T-helper 2 cell treated with Interferon-gamma antibody and Interleukin-4, amounts not matched to agents 5 μg/mL and 100 μg/mL, for 36 hours (primary cell): ENCODE measurements around the gene ULK1.

Source experiments
- DNase-seq: peaks from one replicate; pipeline ENCODE4 v3.0.0; 2021; ENCODE audit warnings: low spot score
- H3K27ac Mint-ChIP-seq: one replicate; pipeline ENCODE4 v1.8.0; 2021; ENCODE audit warnings: mild to moderate bottlenecking, mixed read lengths
- H3K27me3 Mint-ChIP-seq: one replicate; pipeline ENCODE4 v1.8.0; 2021; ENCODE audit warnings: low read depth, mixed read lengths
- H3K36me3 Mint-ChIP-seq: one replicate; pipeline ENCODE4 v1.8.0; 2021; ENCODE audit warnings: low read depth, mixed read lengths
- H3K4me1 Mint-ChIP-seq: one replicate; pipeline ENCODE4 v1.8.0; 2021; ENCODE audit warnings: low read depth, mixed read lengths
- H3K4me3 Mint-ChIP-seq: one replicate; pipeline ENCODE4 v1.8.0; 2022; ENCODE audit warnings: mild to moderate bottlenecking, moderate library complexity, mixed read lengths
- H3K9me3 Mint-ChIP-seq: one replicate; pipeline ENCODE4 v1.8.0; 2021; ENCODE audit warnings: mixed read lengths

Gene ULK1

DNA sequence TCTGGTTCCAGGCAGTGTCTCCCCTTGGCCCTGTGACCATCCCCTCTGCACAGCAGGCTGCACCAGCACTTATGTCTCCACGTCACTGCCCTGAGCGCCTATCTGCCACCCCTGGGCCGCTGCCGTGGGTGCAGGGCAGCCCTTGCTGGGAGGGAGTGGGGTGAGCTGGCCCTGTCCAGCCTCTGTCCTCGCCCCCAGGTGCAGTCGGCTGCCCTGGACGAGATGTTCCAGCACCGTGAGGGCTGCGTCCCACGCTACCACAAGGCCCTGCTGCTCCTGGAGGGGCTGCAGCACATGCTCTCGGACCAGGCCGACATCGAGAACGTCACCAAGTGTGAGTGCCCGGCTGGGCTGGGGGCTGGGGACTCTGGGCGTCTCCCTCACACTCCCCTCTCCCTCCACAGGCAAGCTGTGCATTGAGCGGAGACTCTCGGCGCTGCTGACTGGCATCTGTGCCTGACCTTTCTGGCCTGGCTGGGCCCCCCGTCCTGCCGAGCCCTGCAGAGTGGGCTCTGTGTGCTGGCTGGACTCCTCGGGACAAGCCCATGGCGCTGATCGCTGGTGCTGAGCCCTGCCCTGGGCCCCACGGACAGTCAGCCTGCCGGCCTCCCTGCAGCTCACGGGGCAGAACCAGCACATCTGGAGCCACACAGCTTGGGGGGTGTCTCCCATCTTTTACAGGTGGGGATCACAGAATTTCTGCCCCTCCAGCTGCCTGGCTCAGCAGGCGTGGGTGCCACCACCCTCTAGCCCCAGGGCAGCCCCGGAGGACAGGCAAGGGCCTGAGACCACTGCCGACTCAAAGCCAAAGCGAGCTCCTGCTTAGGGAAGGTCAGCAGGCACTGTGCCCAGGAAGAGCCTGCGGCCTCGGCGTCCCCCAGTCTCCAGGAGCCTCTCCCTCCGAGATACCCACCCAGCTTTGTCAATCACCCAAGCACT is 26.7 kb downstream of the ULK1 start:
- DNase-seq: no peak
- no peak overlapping the region for H3K27ac Mint-ChIP-seq
- no peak overlapping the region for H3K4me3 Mint-ChIP-seq
- H3K9me3 Mint-ChIP-seq: no peaks in the 10 kb centered on the region
- H3K27me3 Mint-ChIP-seq: no peaks in the 10 kb centered on the region
- H3K4me1 Mint-ChIP-seq: peaks cover 6% of the 10 kb centered on the region
- H3K36me3 Mint-ChIP-seq: no peaks in the 10 kb centered on the region

DNA sequence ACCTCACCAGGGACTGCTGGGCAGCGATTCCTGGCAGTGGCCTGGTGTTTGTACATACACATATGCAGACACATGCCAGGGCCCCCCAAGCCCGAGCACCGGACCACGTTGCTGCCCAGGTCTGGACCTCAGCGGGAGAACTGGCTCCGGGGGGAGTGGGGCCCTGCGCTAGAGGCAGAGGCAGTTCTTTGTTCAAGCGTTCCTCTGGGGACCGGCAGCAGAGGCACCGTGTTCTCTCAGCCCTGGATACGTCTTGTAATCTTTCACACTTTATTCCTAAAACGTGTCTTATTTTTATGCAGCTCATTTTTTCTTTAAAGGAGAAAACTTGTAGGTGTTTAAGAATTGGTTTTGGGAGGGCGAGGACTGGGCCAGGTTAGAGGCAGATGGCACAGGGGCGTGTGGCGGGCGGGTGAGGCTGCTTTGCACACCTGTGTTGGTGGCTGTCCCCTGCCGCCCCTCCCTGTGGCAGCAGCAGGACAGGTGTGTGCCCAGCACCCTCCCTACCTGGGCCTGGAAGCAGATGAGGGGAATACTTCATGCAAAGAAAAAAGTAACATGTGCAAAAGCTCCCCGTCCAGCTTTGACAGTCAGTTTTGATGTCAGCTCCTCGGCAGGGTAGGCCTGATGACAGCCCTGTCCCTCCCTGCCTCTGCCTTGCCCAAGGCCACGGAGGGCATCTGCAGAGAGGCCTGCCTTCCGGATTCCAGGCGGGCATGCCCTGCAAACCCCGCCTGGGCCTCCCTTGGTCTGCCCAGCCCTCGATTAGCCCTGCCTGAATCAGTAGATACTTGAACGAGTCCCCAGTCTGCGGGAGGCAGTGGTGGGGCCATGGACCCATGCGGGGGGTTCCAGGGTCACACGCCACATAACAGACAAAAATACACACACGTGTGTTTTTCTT is 27.7 kb downstream of the ULK1 start:
- no peaks in the 10 kb centered on the region for H3K36me3 Mint-ChIP-seq
- H3K4me3 Mint-ChIP-seq: no peak overlapping the region
- peaks cover 6% of the 10 kb centered on the region for H3K4me1 Mint-ChIP-seq
- H3K27ac Mint-ChIP-seq: no peak overlapping the region
- H3K27me3 Mint-ChIP-seq: no peaks in the 10 kb centered on the region
- no peaks in the 10 kb centered on the region for H3K9me3 Mint-ChIP-seq
- no peak for DNase-seq

DNA sequence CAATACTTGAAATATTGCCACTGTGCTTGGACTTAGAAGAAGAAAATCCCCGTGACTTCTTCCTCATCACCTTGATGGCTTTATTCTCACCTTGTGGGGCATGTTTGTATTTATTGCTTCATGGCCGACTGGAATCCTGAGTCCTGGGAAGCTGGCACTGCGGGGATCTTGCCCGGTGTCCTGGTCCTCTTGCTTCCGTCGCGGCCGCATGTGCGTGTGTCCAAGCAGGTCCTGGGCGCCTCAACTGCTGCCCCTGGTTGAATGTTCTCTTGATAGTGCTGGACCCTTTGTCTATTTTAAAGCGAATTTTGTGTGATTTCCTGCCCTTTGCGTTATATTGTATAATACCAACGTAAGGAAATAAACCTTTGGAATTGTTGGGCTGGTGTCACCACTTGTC is 28.4 kb downstream of the ULK1 start:
- no peak overlapping the region for H3K27ac Mint-ChIP-seq
- H3K4me1 Mint-ChIP-seq: peaks cover 9% of the 10 kb centered on the region
- H3K36me3 Mint-ChIP-seq: no peaks in the 10 kb centered on the region
- H3K4me3 Mint-ChIP-seq: no peak overlapping the region
- no peak for DNase-seq
- H3K9me3 Mint-ChIP-seq: no peaks in the 10 kb centered on the region
- H3K27me3 Mint-ChIP-seq: no peaks in the 10 kb centered on the region

DNA sequence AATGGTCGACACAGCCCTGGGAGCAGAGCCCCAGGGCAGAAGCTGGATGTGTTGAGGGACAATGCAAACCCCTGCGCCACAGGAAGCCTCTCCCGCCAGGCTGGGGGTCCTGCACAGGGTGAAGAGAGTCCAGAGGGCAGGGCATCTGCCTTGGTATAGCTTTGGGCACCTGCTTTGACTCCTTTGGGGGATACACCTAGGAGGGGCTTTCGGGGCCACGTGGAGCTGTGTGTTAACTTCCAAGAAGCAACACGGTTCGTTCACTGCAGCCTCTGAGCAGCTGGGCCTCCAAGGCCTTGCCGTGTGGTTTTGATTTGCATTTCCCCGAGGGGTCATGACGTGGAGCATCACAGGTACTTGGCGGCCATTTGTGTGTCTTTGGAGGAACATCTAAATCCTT is 28.8 kb downstream of the ULK1 start:
- no peaks in the 10 kb centered on the region for H3K36me3 Mint-ChIP-seq
- DNase-seq: no peak
- H3K4me3 Mint-ChIP-seq: no peak overlapping the region
- H3K27ac Mint-ChIP-seq: no peak overlapping the region
- H3K27me3 Mint-ChIP-seq: no peaks in the 10 kb centered on the region
- no peaks in the 10 kb centered on the region for H3K9me3 Mint-ChIP-seq
- H3K4me1 Mint-ChIP-seq: peaks cover 12% of the 10 kb centered on the region

DNA sequence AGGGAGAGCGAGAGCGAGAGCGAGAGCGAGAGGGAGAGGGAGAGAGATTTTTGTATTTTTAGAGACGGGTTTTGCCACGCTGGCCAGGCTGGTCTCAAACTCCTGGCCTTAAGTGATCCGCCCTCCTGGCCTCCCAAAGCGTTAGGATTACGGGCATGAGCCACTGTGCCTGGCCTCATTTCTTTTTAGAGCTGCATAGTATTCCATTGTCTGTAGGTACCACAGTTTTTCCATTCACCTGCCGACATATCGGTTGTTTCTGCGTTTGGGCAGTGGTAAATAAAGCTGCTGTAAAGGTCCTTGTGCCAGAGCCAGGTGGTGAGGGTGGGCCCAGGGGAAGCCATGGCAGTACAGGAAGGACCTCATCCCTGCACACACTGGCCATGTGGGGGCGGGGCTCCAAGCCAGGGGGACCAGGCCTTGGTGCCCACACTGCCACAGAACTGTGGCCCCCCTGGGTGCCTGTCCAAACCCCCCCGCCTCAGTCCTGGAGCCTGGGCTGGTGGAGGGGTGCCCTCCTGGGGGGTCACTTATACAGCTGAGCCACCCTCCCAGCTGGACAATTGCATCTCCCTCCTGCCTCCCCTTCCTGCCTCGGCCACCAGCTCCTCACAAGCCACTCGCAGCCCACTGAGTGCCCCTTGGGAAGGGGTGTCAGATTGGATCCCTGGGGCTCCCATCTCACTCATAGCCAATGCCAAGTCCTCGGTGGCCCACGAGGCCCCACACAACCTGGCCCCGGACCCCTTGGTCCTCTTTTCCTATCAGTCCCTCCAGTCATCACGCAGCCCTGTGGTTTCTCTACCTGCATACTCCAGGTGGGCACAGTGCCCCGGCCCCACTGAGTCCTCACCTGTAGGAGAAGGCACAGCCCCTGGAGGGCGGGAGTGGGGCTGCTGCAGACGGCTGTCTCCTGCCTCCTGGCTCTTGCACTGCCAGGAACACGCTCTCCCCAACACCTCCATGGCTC is 33.0 kb downstream of the ULK1 start:
- Mint-ChIP-seq H3K9me3 (no peaks in the 10 kb centered on the region), H3K36me3 (peaks cover 14% of the 10 kb centered on the region), H3K27ac (peak overlapping the region; percentile 73), H3K27me3 (no peaks in the 10 kb centered on the region), H3K4me1 (peaks cover 17% of the 10 kb centered on the region), H3K4me3 (peak overlapping the region; percentile 87)
- DNase-seq: no peak

DNA sequence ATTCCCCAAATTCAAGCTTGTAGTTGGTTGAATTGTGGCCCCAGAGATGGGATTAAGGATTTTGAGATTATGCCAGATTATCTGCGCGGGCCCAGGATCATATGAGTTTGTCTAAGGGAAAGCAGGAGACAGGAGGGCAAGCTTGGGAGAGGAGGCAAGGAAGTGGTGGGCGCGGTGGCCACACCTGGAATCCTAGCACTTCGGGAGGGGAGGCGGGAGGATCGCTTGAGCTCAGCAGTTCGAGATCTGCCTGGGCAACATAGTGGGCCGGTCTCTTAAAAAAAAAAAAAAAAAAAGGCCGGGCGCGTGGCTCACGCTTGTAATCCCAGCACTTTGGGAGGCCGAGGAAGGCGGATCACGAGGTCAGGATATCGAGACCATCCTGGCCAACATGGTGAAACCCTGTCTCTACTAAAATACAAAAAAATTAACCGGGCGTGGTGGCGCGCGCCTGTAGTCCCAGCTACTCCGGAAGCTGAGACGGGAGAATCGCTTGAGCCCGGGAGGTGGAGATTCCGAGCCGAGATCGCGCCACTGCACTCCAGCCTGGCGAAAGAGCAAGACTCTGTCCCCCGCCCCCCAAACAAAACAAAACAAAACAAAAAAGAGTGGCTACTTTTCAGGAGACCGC is 33.8 kb downstream of the ULK1 start:
- DNase-seq: no peak
- Mint-ChIP-seq H3K4me3 (peak overlapping the region; percentile 87), H3K36me3 (peaks cover 19% of the 10 kb centered on the region), H3K27ac (peak overlapping the region; percentile 92), H3K9me3 (no peaks in the 10 kb centered on the region), H3K27me3 (no peaks in the 10 kb centered on the region), H3K4me1 (peaks cover 17% of the 10 kb centered on the region)

DNA sequence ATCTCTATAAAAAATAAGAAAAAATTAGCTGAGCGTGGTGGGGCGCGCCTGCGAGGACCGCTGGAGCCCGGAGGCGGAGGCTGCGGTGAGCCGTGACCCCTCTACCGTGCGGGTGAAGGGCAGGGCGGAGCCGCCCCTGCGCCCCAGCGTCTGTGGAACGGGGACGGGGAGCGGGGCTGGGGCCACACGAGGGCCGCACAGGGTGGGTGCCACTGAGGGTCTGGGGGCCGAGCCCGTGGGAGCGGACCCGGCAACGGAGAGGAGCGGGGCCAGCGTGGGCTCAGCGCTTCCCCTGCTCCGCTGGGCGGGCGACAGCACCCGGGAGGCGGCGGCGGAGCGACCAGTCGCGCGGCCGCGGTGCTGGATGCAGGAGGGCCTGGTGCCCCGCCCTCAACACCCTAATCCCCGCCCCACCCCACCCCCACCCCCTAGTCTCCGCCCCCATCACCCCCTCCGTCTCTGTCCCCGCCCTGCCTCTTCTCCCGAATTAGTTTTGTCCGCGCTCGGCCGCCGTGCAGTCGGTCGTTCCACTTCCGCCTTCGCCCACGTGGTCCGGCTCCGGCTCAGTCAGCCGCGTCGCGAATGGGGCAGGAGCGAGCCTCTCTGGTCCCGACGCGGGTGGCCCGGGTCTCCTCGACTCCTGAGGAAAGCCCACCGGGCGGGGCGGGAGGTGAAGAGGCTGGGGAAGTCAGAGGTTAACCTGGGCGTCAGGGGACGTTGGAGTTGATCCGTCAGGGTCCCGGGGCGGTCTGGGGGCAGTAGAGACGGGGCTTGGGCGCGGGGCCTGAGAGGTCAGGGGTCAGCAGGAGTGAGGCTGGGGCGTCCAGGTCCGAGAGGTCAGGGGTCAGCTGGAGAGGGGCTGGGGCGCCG is 34.5 kb downstream of the ULK1 start, which contains the start of gene PUS1:
Gene PUS1 (plus strand): TSS at position 566 of the 870 bp plus-strand sequence. CDS start 447 bp downstream, outside the sequence.
- DNase-seq: peak; percentile 91
- Mint-ChIP-seq H3K36me3 (peaks cover 27% of the 10 kb centered on the region), H3K27ac (peak within 1 kb of the TSS; percentile 96), H3K4me1 (peaks cover 17% of the 10 kb centered on the region), H3K27me3 (no peaks in the 10 kb centered on the region), H3K4me3 (peak within 1 kb of the TSS; percentile 97), H3K9me3 (no peaks in the 10 kb centered on the region)

DNA sequence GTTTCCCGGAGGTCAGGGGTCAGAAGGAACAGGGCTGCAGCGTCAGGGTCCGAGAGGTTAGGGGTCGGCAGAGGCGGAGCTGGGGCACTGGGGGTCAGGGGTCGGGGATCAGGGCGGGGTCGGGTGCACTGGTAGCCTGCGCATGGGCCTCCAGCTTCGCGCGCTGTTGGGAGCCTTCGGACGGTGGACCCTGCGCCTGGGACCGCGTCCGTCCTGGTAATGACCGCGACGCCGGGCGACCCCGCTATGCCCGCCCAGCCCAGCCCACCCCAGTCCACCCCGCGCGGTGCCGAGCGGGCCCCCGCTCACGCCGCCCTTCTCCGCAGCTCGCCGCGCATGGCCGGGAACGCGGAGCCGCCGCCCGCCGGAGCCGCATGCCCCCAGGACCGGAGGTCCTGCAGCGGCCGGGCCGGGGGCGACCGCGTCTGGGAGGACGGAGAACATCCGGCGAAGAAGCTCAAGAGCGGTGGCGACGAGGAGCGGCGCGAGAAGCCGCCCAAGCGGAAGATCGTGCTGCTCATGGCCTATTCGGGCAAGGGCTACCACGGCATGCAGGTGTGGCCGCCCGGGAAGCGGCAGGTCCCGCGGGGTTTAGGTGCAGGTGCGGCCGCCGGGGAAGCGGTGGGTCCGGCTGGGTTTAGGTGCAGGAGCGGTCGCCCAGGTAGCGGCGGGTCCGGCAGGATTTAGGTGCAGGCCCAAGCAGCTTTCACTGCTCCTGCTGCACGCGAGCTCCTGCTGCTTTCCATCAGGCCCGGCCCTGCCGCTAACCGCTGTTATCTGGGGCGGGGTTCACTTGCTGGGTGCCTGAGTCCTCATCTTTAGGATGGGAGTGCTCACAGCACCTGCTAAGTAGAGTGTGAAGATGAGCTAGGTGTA is 35.4 kb downstream of the ULK1 start:
- peaks cover 11% of the 10 kb centered on the region for H3K4me1 Mint-ChIP-seq
- no peaks in the 10 kb centered on the region for H3K9me3 Mint-ChIP-seq
- H3K27me3 Mint-ChIP-seq: no peaks in the 10 kb centered on the region
- H3K4me3 Mint-ChIP-seq: peak overlapping the region; percentile 97
- peak; percentile 13 for DNase-seq
- H3K27ac Mint-ChIP-seq: peak overlapping the region; percentile 96
- peaks cover 32% of the 10 kb centered on the region for H3K36me3 Mint-ChIP-seq

DNA sequence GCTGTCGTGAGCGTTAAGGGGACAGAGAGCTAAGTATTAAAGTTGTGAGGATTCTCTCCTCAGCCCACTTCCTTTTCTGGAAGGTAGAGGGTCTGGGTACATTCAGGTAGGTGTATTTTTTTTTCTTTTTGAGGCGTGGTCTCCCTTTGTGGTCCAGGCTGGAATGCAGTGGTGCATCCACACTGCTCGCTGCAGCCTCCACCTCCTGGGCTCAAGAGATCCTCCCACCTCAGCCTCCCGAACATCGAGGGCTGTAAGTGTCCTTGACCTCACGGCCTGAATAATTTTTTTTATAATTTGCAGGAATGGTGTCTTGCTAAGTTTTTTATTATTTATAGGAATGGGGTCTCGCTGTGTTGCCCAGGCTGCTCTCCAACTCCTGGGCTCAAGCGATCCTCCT is 36.1 kb downstream of the ULK1 start:
- Mint-ChIP-seq H3K27ac (peak overlapping the region; percentile 84), H3K4me1 (peaks cover 11% of the 10 kb centered on the region), H3K4me3 (peak overlapping the region; percentile 90), H3K27me3 (no peaks in the 10 kb centered on the region), H3K36me3 (peaks cover 35% of the 10 kb centered on the region), H3K9me3 (no peaks in the 10 kb centered on the region)
- no peak for DNase-seq

DNA sequence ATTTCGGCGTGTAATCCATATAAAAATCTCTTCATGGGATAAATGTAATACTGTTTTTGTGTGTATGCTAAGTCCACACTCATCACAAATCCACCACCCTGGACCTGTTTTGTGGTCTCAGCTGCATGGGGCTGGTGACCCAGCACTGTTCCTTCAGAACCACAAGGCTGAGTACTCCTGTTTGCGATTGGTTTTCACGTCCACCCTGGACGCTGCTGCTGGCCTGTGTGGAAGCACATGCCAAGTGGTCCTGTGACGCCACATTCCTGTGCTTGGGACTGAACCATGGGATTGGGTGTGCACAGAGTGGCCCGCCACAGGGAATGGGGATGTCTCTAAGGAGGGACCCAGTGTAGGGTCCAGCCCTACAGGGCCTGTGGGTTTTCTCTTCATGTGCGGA is 39.0 kb downstream of the ULK1 start:
- Mint-ChIP-seq H3K9me3 (no peaks in the 10 kb centered on the region), H3K36me3 (peaks cover 44% of the 10 kb centered on the region), H3K4me1 (peaks cover 5% of the 10 kb centered on the region), H3K4me3 (no peak overlapping the region), H3K27me3 (no peaks in the 10 kb centered on the region), H3K27ac (no peak overlapping the region)
- DNase-seq: no peak

DNA sequence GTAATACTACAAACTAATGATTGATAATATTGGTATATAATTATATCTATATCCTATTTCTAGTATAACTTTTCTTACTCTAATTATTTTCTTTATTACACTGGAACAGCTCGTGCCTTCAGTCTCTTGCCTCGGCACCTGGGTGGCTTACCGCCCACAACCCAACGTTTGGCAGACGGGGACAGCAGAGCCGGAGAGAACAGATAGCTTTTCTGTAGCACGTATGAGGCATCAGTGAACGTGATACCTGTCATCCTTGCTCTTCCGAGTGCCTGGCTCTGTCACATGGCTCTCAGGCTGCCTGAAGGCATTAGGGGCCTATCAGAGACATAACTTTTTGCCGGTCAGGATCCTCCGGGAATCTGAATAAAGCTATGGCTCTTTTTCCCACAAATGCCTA is 40.1 kb downstream of the ULK1 start:
- H3K9me3 Mint-ChIP-seq: no peaks in the 10 kb centered on the region
- no peak for DNase-seq
- H3K4me3 Mint-ChIP-seq: no peak overlapping the region
- H3K27me3 Mint-ChIP-seq: no peaks in the 10 kb centered on the region
- peaks cover 47% of the 10 kb centered on the region for H3K36me3 Mint-ChIP-seq
- H3K27ac Mint-ChIP-seq: no peak overlapping the region
- peaks cover 5% of the 10 kb centered on the region for H3K4me1 Mint-ChIP-seq
